ENCODE results near the gene ZNF555.
"Not testable (repeated sequence)": the region's sequence is repeated elsewhere in the genome, so short reads cannot be mapped to it uniquely, and the experiment has no call there.

ZNF555 gene

DNA sequence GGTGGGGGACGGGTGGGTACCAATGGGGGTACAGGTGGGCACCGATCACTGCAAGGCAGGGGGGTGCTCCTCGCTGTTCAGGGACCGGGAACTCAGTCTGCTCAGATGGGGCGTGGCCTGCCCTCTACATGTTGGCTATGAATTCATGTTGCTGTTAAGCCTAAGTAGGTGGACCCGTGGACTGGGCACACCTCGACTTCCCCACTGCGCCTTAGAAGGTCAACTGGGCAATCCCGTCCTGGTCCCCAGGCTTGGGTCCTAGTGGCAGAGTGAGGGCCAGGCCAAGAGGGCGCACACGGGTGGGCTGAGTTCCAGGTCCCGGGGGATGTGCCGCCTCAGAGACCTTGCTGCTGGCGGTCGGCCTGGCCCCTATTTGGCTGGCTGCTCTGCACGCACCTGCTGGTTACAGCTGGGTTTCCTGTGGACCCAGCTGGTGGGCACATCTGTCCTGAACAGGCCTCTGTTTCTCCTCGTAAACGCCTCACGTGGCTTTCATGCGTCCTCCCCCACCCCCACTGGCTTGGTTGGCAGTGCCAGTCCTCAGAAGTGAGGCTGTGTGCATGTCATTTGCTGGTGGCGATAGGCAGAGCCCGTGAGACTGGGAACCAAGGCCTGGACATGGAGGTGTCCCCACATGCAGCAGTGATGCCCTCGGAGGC is 35.2 kb upstream of the ZNF555 start:
- peak in 1 of 42 donors; percentile 13 for DNase-seq
- intact Hi-C loops (cut with DNase I): no loop called here

- DNase-seq: no peak
- intact Hi-C loops (cut with DNase I): no loop called here
Measured at GRCh38 chr19:2806736-2807378, 34.4 kb upstream of the ZNF555 start.

DNA sequence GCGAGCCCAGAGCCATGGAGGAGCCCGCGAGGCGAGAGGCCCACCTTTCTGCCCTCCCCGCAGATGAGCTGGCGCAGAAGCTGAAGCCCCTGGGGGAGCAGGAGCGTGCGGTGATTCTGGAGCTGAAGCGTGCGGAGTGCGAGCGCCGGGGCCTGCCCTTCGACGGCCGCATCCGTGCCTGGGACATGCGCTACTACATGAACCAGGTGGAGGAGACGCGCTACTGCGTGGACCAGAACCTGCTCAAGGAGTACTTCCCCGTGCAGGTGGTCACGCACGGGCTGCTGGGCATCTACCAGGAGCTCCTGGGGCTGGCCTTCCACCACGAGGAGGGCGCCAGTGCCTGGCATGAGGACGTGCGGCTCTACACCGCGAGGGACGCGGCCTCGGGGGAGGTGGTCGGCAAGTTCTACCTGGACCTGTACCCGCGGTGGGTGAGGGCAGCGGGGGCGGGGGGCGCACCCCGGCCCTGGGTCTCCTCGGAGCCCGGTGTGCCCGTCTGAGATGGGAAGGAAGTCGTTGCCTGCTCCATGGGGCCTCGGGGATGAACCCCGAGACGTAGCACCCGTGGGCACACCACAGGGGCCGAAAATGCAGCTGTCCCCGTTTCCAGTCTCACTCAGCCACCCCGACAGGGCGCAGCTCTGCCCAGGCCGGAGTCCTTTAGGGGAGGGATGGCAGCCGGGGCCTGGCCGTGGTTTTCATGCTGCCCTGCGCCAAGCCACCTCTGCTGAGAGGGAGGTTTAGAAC is 33.7 kb upstream of the ZNF555 start:
- intact Hi-C loops (cut with DNase I): no loop called here
- DNase-seq: no peak

DNA sequence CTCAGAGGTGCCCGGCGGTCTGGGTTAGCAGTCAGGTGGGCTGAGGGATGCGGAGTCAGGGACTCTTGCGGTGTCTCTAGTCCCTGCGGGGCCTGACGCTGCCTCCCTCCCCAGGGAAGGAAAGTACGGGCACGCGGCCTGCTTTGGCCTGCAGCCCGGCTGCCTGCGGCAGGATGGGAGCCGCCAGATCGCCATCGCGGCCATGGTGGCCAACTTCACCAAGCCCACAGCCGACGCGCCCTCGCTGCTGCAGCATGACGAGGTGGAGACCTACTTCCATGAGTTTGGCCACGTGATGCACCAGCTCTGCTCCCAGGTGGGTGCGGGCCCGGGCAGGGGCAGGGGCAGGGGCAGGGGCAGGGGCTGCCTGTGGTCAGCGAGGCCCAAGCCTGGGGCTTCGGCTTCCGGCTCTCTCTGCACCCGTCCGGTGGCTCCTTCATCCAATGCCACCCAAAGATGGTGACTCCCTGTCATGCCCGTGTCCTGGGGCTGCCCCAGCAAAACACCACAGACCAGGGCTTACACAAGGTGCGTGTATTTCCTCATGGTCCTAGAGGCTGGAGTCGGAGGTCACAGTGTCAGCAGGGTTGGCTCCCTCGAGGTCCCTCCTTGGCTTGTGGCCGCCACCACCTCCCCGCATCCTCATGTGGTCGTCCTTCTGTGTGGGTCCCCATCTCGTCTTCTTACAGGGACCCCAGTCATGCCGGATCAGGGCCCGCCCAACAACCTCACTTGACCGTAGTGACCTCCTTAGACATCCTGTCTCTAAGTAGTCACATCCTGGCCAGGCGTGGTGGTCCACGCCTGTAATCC is 32.9 kb upstream of the ZNF555 start:
- no peak for DNase-seq

GRCh38 chr19:2809387-2810140 is 31.7 kb upstream of the ZNF555 start:
- no peak for DNase-seq
- intact Hi-C loops (cut with DNase I): no loop called here

More for the DNA sequence above, 32.9 kb upstream of the ZNF555 start:
- intact Hi-C loops (cut with DNase I): no loop called here

GRCh38 chr19:2810141-2811091 is 30.9 kb upstream of the ZNF555 start:
- intact Hi-C loops (cut with DNase I): no loop called here
- DNase-seq: no peak

- intact Hi-C loops (cut with DNase I): no loop called here
- no peak for DNase-seq
Measured at GRCh38 chr19:2811221-2811722, 30.0 kb upstream of the ZNF555 start.

GRCh38 chr19:2811735-2812413 is 29.4 kb upstream of the ZNF555 start:
- DNase-seq: no peak
- intact Hi-C loops (cut with DNase I): no loop called here

DNA sequence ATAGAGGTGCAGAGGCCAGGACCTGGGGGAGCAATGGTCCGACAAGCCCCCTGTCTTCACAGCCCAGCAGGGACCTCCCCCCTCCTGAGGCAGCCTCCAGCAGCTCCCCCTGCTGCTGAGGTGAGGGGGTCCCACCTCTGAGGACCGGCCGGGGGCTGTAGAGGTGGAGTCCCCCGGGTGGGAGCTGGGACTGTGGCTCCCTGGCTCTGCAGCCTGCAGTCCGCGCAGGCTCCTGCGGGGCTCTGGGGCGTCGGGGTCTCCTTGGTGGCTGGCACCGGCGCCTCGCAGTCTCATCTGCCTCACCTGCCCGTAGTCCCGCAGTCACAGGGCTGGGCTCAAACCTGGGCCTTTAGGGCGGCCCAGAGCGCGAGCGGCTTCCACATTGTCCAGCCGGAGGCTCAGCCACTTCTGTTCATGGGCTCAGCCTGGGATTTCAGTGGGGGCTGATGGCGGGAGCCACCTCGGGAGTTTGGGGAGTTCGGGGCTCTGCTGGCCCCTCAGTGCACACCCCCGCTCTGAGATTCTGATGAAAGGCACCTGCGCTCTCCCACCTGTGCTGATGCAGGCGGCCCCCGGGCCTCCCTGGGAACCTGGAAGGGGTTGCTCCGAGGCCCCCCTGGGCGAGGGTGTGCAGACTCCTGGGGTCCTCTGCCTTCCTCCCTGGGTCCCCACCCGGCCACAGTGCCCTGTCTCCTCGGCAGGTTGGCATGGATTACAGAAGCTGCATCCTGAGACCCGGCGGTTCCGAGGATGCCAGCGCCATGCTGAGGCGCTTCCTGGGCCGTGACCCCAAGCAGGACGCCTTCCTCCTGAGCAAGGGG is 28.7 kb upstream of the ZNF555 start:
- DNase-seq: no peak
- intact Hi-C loops (cut with DNase I): no loop called here

DNA sequence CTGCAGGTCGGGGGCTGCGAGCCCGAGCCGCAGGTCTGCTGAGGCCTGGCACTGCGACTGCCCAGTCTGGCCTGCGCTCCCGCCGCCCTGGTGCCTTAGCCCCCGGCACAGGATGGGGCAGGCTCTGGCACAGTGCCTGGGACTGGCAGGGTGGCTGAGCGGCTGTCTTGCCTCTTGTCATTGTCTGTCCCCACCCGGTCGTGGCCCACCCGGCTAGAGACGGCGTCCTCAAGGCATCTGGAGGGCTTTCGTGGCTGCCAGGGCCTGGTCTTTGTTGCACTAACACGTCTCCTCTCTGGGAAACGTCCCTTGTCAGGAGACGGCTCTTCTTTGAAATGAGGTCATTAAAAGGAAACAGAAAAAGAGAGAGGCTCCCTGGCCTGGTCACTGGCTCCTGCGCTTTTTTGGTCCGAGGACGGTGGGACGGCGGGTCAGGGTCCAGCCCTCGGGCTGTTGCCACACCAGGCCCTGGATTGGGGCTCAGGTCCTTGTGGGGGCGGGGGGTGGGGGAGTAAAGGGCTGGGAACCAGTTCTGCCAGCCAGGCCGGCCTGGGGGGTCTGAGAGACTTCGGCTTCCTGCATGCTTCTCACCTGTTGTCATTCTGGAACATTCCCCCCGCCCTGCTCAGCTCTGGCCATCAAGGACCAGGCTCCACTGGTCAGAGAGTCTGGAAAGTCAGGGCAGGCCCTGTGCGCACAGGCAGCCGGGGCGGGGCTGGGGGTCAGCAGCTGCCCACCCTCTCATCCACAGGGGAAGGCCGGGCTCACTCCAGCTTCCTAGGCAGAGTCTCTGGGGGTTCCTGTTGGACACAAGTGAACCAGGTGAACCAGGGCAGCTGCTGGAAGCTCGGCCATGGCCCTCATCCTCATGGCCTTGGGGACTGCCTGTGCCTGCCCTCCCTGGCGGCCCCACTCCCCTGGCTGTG is 27.8 kb upstream of the ZNF555 start:
- intact Hi-C loops (cut with DNase I): no loop called here
- DNase-seq: peak in 1 of 42 donors; percentile 6

- intact Hi-C loops (cut with DNase I): no loop called here
- no peak for DNase-seq
Measured at GRCh38 chr19:2814426-2814825, 26.8 kb upstream of the ZNF555 start.

DNA sequence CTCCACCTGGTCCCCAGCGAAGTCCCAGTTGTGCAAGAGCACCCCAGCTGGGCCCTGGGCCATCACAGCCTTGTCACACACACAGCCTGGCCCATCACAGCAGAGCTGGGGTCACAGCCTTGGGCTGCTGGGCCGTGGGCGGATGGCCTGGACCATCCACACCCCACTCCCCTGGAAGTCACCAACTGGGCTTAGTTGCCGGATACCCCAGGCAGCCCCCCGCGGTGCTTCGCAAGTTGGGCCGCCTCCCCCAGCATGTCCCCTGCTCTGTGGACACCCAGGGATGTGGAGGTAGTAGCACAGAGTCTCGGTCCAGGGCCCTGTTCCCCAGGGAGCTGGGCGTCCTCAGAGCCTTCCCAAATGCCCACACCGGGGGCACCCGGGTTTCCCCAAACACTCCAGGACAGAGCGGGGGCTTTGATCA is 26.1 kb upstream of the ZNF555 start:
- DNase-seq: no peak
- intact Hi-C loops (cut with DNase I): no loop called here

DNA sequence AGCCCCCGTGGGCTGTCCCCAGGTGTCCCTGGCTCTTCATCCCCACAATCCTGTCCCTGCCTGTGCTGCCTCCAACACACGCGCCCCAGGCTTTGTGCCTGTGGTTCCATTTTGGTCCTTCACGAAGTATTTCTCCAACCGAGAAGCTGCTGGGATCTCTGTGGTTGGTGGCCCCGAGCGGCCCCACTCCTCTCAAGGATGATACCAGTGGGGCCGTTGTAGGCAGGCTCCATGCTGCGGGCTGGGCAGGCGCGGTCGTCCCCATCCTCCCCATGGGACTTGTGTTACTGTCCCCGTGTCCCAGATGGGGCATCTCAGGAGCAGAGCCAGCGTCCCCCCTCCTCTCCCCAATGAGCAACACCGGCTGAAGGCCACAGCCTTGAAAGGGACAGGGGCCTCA is 25.4 kb upstream of the ZNF555 start:
- DNase-seq: no peak
- intact Hi-C loops (cut with DNase I): no loop called here

GRCh38 chr19:2816641-2817040 is 24.6 kb upstream of the ZNF555 start:
- DNase-seq: no peak
- intact Hi-C loops (cut with DNase I): no loop called here

DNA sequence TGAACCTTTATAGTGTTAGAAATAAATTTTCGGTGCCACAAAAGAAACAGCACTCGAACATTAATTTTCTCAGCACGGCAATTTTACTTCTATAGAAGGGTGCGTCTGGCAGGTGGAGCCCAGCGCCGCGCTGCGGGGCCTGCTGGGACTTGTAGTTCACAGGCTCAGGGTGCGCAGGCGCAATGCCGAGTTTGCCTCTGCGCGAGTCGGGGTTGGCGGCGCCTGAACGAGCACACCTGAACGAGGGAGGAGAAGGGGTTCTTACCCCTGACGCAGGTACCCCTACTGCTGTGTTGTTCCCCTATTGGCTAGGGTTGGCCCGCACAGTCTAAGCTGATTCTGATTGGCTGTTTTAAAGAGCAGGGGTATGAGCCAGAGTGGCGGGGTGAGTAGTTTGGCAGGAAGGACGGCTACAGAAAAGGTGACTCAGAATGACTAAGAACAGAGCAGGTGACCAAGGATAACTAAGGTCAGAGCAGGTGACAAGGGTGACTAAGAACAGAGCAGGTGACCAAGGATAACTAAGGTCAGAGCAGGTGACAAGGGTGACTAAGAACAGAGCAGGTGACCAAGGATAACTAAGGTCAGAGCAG is 23.9 kb upstream of the ZNF555 start:
- peak in 3 of 42 donors; percentile 12 to 15 (median 14) for DNase-seq
- intact Hi-C loops (cut with DNase I): not testable (repeated sequence)

Measured in head of caudate nucleus (tissue), 42 donors.